ENCODE measurements around the gene KPNA4. TPM values are rescaled to one million over a fixed set of nuclear protein-coding genes. Genes with fewer than 3 reads are reported as not detected.
"Not testable (repeated sequence)": the region's sequence is repeated elsewhere in the genome, so short reads cannot be mapped to it uniquely, and the experiment has no call there.

Gene KPNA4
- total RNA-seq, 1 donor, result 16.4 TPM

- DNase-seq (ENCODE audit: low read depth in 2 of 3, low spot score in 2 of 3), result no peak
Measured at GRCh38 chr3:160454995-160455394, 110.4 kb downstream of the KPNA4 start.

- DNase-seq (ENCODE audit: low read depth in 2 of 3, low spot score in 2 of 3), result not testable (repeated sequence)
Measured at GRCh38 chr3:160452251-160452650, 113.1 kb downstream of the KPNA4 start.

- DNase-seq (ENCODE audit: low read depth in 2 of 3, low spot score in 2 of 3), result no peak
Measured at GRCh38 chr3:160451602-160452001, 113.8 kb downstream of the KPNA4 start.

GRCh38 chr3:160450846-160451245 lies 114.5 kb downstream of the KPNA4 start:
- no peak for DNase-seq (ENCODE audit: low read depth in 2 of 3, low spot score in 2 of 3)

GRCh38 chr3:160449636-160450598 lies 115.5 kb downstream of the KPNA4 start, which contains the start of gene TRIM59:
Gene TRIM59, minus strand, starts transcription at chr3:160449786. Its CDS starts 10,603 bp downstream, at chr3:160439183.
- DNase-seq (ENCODE audit: low read depth in 2 of 3, low spot score in 2 of 3), result peak; percentile 89 to 99 (median 98)

- DNase-seq (ENCODE audit: low read depth in 2 of 3, low spot score in 2 of 3), result peak; percentile 3 to 65 (median 9)
Measured at GRCh38 chr3:160448845-160449635, 116.3 kb downstream of the KPNA4 start.

GRCh38 chr3:160447544-160447943 lies 117.8 kb downstream of the KPNA4 start:
- DNase-seq (ENCODE audit: low read depth in 2 of 3, low spot score in 2 of 3), result no peak

GRCh38 chr3:160446522-160447056 lies 118.8 kb downstream of the KPNA4 start:
- no peak for DNase-seq (ENCODE audit: low read depth in 2 of 3, low spot score in 2 of 3)

- DNase-seq (ENCODE audit: low read depth in 2 of 3, low spot score in 2 of 3), result no peak
Measured at GRCh38 chr3:160445854-160446253, 119.5 kb downstream of the KPNA4 start.

Small RNAs within 50 kb of the gene (small RNA-seq; reads per million reads assigned to genes)
- gene RNU7-136P, result not detected

Other genes starting within 250 kb of the KPNA4 start
- gene IFT80, start 166.3 kb downstream of the KPNA4 start, total RNA-seq, result 11.3 TPM
- 39.9 TPM for gene SMC4, start 165.9 kb downstream of the KPNA4 start, total RNA-seq
- gene TRIM59, start 115.8 kb downstream of the KPNA4 start, total RNA-seq, result 8.1 TPM
- not detected for gene ARL14, start 111.6 kb upstream of the KPNA4 start, total RNA-seq
- gene PPM1L, start 190.7 kb upstream of the KPNA4 start, total RNA-seq, result 16.4 TPM